Mesenchymal stem cell (in vitro differentiated cells and primary cell): Measurements from ENCODE around the gene RPTOR.
"Not testable (repeated sequence)": the region's sequence is repeated elsewhere in the genome, so short reads cannot be mapped to it uniquely, and the experiment has no call there.

Experiments used
- DNase-seq: peaks from one replicate; pipeline ENCODE4 v3.0.0-alpha.2; 2013
- H2AFZ ChIP-seq: one replicate; pipeline ENCODE4 v1.6.1; 2013; ENCODE audit warnings: low read depth, mild to moderate bottlenecking, control low read depth, inconsistent platforms, low read length, moderate library complexity
- H2AK5ac ChIP-seq: 2 replicates; pipeline ENCODE4 v1.6.1; 2013; ENCODE audit warnings: low read length, moderate library complexity, mild to moderate bottlenecking, inconsistent platforms; ENCODE audit not compliant: severe bottlenecking
- H2BK120ac ChIP-seq: one replicate; pipeline ENCODE4 v1.6.1; 2013; ENCODE audit warnings: low read depth, mild to moderate bottlenecking, inconsistent platforms, low read length, moderate library complexity
- H2BK12ac ChIP-seq, 2 experiments: one replicate each; pipeline ENCODE4 v1.6.1; 2013; ENCODE audit warnings: inconsistent platforms in 2 of 2, low read length in 2 of 2, mild to moderate bottlenecking in 2 of 2, moderate library complexity in 2 of 2, control low read depth in 1 of 2
- H2BK15ac ChIP-seq: one replicate; pipeline ENCODE4 v1.6.1; 2013; ENCODE audit warnings: mild to moderate bottlenecking, low read depth, inconsistent platforms; ENCODE audit not compliant: poor library complexity, severe bottlenecking
- H2BK5ac ChIP-seq: 2 replicates; pipeline ENCODE4 v1.6.1; 2013; ENCODE audit warnings: low read depth, mild to moderate bottlenecking, low read length, control low read depth, inconsistent platforms; ENCODE audit not compliant: poor library complexity, severe bottlenecking
- H3K14ac ChIP-seq, 2 experiments: one replicate each; pipeline ENCODE4 v1.6.1; 2013; ENCODE audit warnings: inconsistent platforms in 2 of 2, low read length in 2 of 2, control low read depth in 1 of 2, mild to moderate bottlenecking in 1 of 2, moderate library complexity in 1 of 2
- H3K18ac ChIP-seq, 2 experiments: one replicate each; pipeline ENCODE4 v1.6.1; 2013; ENCODE audit warnings: inconsistent platforms in 2 of 2, low read length in 2 of 2, control low read depth in 1 of 2, low read depth in 1 of 2, mild to moderate bottlenecking in 1 of 2
- H3K23ac ChIP-seq, 2 experiments: one replicate each; pipeline ENCODE4 v1.6.1; 2013; ENCODE audit warnings: inconsistent platforms in 2 of 2, low read length in 2 of 2, mild to moderate bottlenecking in 2 of 2, moderate library complexity in 2 of 2, control low read depth in 1 of 2
- H3K27ac ChIP-seq: 2 replicates; pipeline ENCODE4 v1.5.1; 2013; ENCODE audit warnings: mild to moderate bottlenecking, moderate library complexity, low read length, control low read depth, inconsistent platforms; ENCODE audit not compliant: poor library complexity, severe bottlenecking
- H3K27me3 ChIP-seq, 2 experiments: 2 replicates each; pipeline versions ENCODE4 v1.6.1 to v1.7.0; 2013; ENCODE audit warnings: low read length in 2 of 2, mild to moderate bottlenecking in 2 of 2, moderate library complexity in 2 of 2, control low read depth in 1 of 2, inconsistent platforms in 1 of 2; ENCODE audit not compliant: control insufficient read depth in 1 of 2, insufficient read depth in 1 of 2
- H3K36me3 ChIP-seq, 2 experiments: 2 replicates each; pipeline versions ENCODE4 v1.6.1 to v1.7.0; 2013; ENCODE audit warnings: low read length in 2 of 2, control low read depth in 1 of 2, inconsistent platforms in 1 of 2, low read depth in 1 of 2, mild to moderate bottlenecking in 1 of 2; ENCODE audit not compliant: insufficient read depth in 2 of 2, control insufficient read depth in 1 of 2
- H3K4ac ChIP-seq, 2 experiments: one replicate each; pipeline ENCODE4 v1.6.1; 2013; ENCODE audit warnings: inconsistent platforms in 2 of 2, low read length in 2 of 2, mild to moderate bottlenecking in 2 of 2, moderate library complexity in 2 of 2, control low read depth in 1 of 2, low read depth in 1 of 2
- H3K4me1 ChIP-seq: 2 replicates; pipeline ENCODE4 v1.6.1; 2013; ENCODE audit warnings: low read depth, low read length, control low read depth; ENCODE audit not compliant: control insufficient read depth, insufficient read depth
- H3K4me2 ChIP-seq: 2 replicates; pipeline ENCODE4 v1.6.1; 2013; ENCODE audit warnings: low read length, mild to moderate bottlenecking, inconsistent platforms; ENCODE audit not compliant: poor library complexity, severe bottlenecking
- H3K4me3 ChIP-seq, 2 experiments: 2 replicates each; pipeline versions ENCODE4 v1.5.1 to v1.7.0; 2013; ENCODE audit warnings: low read length in 2 of 2, mild to moderate bottlenecking in 2 of 2, control low read depth in 1 of 2, low read depth in 1 of 2; ENCODE audit not compliant: insufficient read depth in 1 of 2
- H3K79me1 ChIP-seq: replicated peaks from 2 replicates; pipeline ENCODE4 v1.6.1; 2013; ENCODE audit warnings: mild to moderate bottlenecking, control low read depth, low read length, inconsistent platforms; ENCODE audit not compliant: poor library complexity, severe bottlenecking
- H3K9ac ChIP-seq: 2 replicates; pipeline ENCODE4 v1.7.0; 2013; ENCODE audit warnings: mild to moderate bottlenecking, low read length, moderate library complexity
- H3K9me3 ChIP-seq: 2 replicates; pipeline ENCODE4 v1.7.0; 2013; ENCODE audit warnings: mild to moderate bottlenecking, low read length; ENCODE audit not compliant: control insufficient read depth
- H4K8ac ChIP-seq: one replicate; pipeline ENCODE4 v1.6.1; 2013; ENCODE audit warnings: inconsistent platforms, mild to moderate bottlenecking, low read length, moderate library complexity
- H4K91ac ChIP-seq: one replicate; pipeline ENCODE4 v1.6.1; 2013; ENCODE audit warnings: mild to moderate bottlenecking, low read length, inconsistent platforms
- WGBS: methylation state at CpG from one replicate; pipeline ENCODE4 v1.1.7; 2013; ENCODE audit warnings: mixed read lengths; 5-methylcytosine and 5-hydroxymethylcytosine counted together

Gene RPTOR

GRCh38 chr17:80764627-80765145, 220.0 kb downstream of the RPTOR start:
- H3K36me3 ChIP-seq, H3K23ac ChIP-seq, DNase-seq, H3K9me3 ChIP-seq, H3K4me3 ChIP-seq, H4K8ac ChIP-seq, H2AK5ac ChIP-seq, H3K4me2 ChIP-seq, H3K27me3 ChIP-seq, H3K9ac ChIP-seq, H2BK12ac ChIP-seq, H3K14ac ChIP-seq, H2AFZ ChIP-seq, H2BK15ac ChIP-seq, H4K91ac ChIP-seq, H2BK5ac ChIP-seq, H3K27ac ChIP-seq: not testable (repeated sequence)
- H3K18ac ChIP-seq, result peak overlapping the region in 1 of 2 experiments; percentile 46
- 95% methylated on average over 2 of the region's 5 CpGs for WGBS
- H3K79me1 ChIP-seq, result peaks cover 17% of the 10 kb centered on the region
- H3K4ac ChIP-seq, result peak overlapping the region in 1 of 2 experiments; percentile 68
- H3K4me1 ChIP-seq, result peaks cover 11% of the 10 kb centered on the region
- H2BK120ac ChIP-seq, result peak overlapping the region; percentile 42

DNA sequence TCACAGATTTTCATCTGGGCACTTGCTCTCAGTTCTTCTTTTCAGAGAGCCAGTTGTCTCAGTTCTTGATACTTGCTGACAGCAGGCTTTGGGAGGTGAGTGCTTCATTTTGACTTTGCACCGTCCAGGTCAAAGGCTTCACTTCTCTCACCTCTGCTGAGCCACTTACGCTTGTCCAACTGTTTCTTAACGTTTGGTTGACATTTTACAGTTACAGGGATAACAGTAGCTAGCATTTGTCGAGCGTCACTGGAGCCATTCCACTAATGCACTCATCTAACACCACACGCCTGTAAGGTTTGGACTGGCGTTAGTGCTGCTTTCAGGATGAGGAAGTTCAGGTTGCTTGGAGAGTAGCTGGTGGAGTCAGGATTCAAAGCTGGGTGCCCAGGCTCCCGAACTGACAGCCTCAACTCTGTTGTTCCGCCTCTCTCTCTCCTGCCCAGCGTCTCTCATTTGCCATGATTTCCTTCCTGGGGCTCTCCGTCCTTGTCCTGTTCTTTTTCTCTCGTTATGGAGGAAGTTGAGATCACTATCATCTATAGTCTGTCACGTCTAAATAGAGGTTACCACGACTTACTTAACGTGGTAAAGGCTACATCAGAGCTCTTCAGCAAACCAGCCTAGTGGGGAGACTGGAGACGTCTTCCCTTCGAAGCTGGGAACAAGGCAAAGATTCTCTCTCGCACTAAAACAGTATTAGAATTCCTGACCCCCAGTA, 220.8 kb downstream of the RPTOR start:
- Histone ChIP-seq H2AFZ (no peak overlapping the region), H2BK15ac (no peak overlapping the region), H3K4me3 (no peak overlapping the region), H3K14ac (no peak overlapping the region), H3K9me3 (no peaks in the 10 kb centered on the region), H3K27ac (no peak overlapping the region), H3K18ac (peak overlapping the region; percentile 4 to 46), H3K79me1 (peaks cover 15% of the 10 kb centered on the region), H2BK120ac (peak overlapping the region; percentile 42), H3K4me2 (no peak overlapping the region), H2AK5ac (no peak overlapping the region), H3K4ac (peak overlapping the region; percentile 29 to 68), H3K27me3 (no peaks in the 10 kb centered on the region), H4K91ac (no peak overlapping the region), H4K8ac (no peak overlapping the region), H3K4me1 (peaks cover 9% of the 10 kb centered on the region), H2BK5ac (no peak overlapping the region), H3K36me3 (peaks cover 0 to 8% of the 10 kb centered on the region in 2 experiments), H3K23ac (no peak overlapping the region), H2BK12ac (peak overlapping the region; percentile 3 to 64), H3K9ac (no peak overlapping the region)
- 80% methylated on average over 16 of the region's 18 CpGs for WGBS
- peak; percentile 88 for DNase-seq

GRCh38 chr17:80766290-80766855, 221.7 kb downstream of the RPTOR start:
- Histone ChIP-seq H3K27me3 (no peaks in the 10 kb centered on the region), H3K4me2 (no peak overlapping the region), H3K4me3 (no peak overlapping the region), H3K4ac (no peak overlapping the region), H2BK120ac (peak overlapping the region; percentile 27), H3K14ac (no peak overlapping the region), H4K8ac (peak overlapping the region; percentile 74), H3K9me3 (no peaks in the 10 kb centered on the region), H3K27ac (no peak overlapping the region), H2AFZ (no peak overlapping the region), H2BK5ac (no peak overlapping the region), H4K91ac (no peak overlapping the region), H3K9ac (no peak overlapping the region), H3K4me1 (peaks cover 4% of the 10 kb centered on the region), H3K79me1 (peaks cover 15% of the 10 kb centered on the region), H2BK15ac (no peak overlapping the region), H3K36me3 (peaks cover 9 to 18% of the 10 kb centered on the region in 2 experiments), H3K18ac (peak overlapping the region in 1 of 2 experiments; percentile 35), H2AK5ac (no peak overlapping the region), H2BK12ac (no peak overlapping the region), H3K23ac (no peak overlapping the region)
- no peak for DNase-seq
- WGBS, result no CpG with 5 or more reads among the region's 3 CpGs

DNA sequence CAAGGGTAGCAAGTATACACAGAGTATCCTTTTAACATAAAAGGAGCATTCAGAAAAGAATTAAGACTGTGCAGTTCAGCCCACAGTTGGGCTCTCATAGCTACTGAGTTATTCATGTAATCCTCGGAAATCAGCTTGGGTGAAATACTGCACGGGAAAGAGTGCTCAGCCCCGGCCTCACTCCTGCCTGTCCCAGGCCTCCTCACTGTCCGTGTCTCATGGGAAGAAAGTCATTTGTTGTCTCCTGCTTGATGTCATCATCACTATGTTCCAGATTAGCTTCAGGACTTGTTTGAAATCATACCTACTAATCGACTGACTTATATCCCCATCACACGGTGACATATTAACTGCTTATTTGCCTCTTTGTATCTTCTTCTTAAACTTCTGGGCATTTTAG, 223.8 kb downstream of the RPTOR start:
- Histone ChIP-seq H3K36me3 (peaks cover 9 to 24% of the 10 kb centered on the region in 2 experiments), H3K27me3 (no peaks in the 10 kb centered on the region), H3K79me1 (peaks cover 23% of the 10 kb centered on the region), H2AK5ac (no peak overlapping the region), H4K8ac (no peak overlapping the region), H3K23ac (no peak overlapping the region), H3K4me2 (no peak overlapping the region), H3K4me3 (no peak overlapping the region), H4K91ac (no peak overlapping the region), H2BK120ac (no peak overlapping the region), H3K18ac (no peak overlapping the region), H2AFZ (no peak overlapping the region), H3K27ac (no peak overlapping the region), H2BK15ac (no peak overlapping the region), H2BK12ac (no peak overlapping the region), H3K4me1 (peaks cover under 1% of the 10 kb centered on the region), H2BK5ac (no peak overlapping the region), H3K14ac (no peak overlapping the region), H3K4ac (peak overlapping the region in 1 of 2 experiments; percentile 46), H3K9ac (no peak overlapping the region), H3K9me3 (no peaks in the 10 kb centered on the region)
- WGBS, result 79% methylated on average over 6 of the region's 6 CpGs
- no peak for DNase-seq
